NCI-H524 treated with DMSO at 0.1 percent for 48 hours (cell line): ENCODE results near the gene ZXDC.

Experiments
- DNase-seq: peaks from one replicate; lab custom pipeline; 2025; lab: John Stamatoyannopoulos, UW

Gene ZXDC

DNA sequence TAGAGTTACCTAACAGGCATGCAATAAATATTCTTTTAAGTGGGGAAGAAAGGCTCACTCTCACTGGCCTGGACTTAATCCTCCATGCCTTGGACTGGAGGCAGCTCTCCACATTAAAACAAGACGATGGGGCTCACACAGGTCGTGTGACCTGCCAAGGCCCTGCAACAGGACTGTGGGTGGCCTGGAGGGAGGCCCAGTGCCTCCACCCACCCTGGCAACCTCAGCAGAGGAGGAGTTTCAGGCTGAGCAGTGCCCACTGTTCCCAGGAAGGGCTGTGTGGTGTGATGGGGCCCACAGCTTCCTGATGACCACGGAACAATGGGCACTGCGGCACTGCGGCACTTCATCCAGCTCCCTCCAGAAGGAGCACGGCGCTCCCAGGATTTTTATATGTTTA, 36.3 kb upstream of the ZXDC start:
- DNase-seq = no peak

DNA sequence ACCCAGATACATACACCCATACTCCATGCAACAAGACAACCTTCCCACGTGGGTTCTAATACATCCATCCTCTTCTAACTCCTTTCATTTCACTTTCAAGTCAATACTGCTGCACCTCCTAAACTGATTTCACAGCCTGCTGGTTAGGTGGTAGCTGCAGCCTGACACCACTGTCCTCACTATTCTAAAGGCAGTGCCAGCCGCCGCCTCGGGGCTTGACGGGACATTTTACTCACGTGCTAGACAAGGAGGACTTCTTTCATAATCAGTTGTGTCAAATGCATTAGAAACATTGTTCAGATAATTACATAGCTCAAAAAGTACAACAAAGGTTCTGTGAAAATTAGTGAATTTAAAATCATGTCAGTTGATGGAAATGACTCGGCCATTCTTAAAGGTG, 35.6 kb upstream of the ZXDC start:
- no peak for DNase-seq

DNA sequence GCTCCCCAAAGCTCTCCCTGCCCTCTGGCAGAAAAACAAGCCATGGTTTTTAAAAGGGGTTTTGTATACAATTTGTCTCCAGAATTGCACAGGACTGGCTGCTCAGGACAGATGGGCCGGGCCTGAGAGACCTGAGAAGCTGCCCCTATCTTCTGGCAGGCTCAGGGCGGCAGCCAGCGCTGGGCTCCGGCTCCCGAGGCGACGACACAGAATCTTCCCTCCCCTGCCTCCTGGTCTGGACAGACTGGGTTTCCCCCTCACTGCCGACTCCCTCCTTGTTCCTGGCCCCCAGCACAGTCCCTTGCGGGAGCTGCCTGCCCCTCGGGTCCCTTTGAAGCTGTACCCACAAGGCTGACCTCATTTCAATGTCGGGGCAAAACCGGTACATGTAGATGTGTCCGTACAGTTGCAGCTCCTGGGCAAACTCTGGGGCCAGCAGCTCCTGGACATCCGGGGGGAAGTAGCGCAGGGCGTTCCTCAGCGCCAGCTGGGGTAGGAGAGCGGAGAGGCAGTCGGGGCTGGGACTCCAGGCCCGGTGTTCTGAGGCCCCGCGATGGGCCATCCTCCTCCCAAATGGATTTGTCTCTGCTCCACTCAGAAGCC, 34.7 kb upstream of the ZXDC start:
- no peak for DNase-seq

DNA sequence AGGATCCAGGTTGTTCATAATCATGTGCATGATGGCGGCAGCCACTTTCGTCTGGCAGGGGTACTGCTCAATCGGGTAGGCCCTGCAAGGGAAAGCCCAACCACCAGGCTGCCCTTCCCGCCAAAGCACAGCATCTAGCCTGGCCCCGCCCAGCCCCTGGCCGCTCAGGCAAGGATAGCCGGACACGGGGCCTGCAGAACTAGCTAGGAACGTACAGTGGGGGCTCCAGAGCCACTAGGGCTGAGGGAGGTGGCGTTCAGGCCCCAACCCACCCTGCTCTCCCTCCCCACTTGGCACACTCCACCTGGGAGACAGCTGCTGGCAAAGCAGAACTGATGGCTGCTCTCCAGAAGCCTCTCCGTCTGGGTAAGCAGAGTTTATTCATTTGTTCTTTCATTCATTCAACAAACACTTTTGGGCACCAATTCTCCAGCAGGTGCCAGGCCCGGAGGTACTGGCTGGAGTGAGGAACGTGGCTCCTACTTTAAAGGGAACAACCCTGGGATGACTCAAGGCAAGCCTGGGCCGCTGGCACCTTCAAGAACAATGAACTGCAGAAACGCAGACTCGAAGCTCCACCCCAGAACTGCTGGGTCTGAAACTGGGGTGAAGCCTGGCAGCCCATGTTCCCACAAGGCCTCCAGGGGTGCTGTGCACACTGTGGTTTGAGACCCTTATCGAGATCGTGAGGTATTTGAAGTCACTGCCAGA, 34.1 kb upstream of the ZXDC start:
- DNase-seq = no peak

DNA sequence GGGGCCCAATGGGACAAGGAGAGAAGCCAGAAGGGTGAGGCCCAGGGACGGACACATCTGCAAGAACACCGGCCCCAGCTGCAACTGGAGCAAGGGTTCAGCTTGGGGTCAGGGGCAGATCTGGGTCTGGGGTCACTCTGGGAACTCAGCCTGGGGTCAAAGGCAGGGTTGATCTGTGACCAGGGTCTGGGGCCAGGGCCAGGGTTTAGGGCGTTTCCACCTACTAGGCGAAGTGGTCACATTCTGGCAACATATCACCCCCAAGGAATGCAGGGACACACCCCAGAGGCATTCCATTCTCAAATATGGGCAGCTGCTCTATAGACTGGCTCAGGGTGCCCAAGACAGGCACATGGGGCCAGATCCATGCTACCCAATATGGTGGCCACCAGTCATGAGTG, 32.9 kb upstream of the ZXDC start:
- DNase-seq = no peak

DNA sequence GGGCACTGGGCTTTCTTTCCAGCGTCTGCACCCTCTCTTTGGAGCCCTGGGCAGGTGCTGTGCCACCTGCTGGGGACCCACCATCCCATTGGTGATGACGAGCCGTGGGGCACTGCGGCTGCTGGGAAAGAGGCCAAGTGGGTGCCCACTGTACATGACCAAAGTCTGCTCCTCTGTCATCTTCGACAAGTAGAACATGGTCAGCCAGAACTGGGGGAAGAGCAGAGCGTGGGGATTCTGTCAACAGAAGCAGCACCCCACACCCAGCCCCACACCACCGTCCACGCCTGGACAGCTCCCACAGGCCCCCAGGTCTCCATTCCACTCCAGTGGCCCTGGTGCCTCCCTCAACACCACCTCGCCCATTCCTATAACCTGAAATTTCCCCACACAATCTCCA, 32.2 kb upstream of the ZXDC start:
- DNase-seq = no peak

DNA sequence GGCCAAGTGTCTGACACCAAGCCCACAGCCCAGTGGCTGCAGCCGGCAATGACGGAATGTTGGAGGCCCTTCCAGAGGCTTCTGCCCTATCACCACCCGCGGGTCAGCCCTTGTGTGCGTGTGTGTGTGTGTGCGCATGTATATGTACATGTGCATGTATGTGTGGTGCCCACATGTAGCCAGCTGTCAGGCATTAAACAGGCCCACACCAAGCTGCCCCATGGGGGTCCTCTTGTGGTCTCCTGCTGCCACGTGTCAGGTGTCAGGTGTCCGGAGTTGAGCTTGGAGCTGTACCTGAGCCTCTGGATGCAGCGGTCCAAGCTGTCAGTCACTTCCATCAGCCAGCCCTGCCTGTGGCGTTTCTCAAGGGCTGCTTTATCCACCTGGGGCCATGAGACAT, 28.0 kb upstream of the ZXDC start:
- no peak for DNase-seq

DNA sequence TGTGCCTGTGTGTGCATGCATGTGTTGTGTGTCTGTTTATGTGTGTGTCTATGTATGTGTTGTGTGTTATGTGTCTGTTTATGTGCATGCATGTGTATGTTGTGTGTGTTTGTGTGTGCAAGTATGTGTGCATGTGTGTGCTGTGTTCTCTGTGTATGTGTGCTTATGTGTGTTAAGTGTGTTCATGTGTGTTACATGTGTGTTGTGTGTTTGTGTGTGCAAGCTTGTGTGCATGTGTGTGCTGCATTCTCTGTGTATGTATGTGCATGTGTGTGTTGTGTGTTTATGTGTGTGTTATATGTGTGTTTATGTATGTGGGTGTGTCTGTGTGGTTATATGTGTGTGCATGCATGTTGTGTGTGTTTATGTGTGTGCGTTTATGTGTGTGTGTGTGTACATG, 27.0 kb upstream of the ZXDC start:
- DNase-seq = no peak

DNA sequence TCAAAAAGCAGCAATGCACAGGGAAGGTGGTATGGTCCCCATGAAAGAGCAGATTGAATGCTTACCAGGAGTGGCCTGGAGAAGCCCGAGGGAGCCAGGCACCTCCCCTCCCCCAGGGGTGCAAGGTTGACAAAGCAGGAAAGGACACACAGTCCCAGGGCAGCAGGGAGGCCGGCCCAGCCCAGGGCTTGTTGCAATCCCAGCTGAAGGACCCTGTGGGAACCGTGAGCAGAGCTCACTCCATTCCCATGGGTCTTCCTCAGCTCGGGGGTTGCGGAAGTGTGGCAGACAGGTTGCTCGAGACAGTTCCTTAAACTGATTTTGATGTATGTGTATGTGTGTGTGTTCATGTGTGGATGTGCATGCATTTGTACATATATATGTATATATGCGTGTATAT, 26.0 kb upstream of the ZXDC start:
- no peak for DNase-seq

DNA sequence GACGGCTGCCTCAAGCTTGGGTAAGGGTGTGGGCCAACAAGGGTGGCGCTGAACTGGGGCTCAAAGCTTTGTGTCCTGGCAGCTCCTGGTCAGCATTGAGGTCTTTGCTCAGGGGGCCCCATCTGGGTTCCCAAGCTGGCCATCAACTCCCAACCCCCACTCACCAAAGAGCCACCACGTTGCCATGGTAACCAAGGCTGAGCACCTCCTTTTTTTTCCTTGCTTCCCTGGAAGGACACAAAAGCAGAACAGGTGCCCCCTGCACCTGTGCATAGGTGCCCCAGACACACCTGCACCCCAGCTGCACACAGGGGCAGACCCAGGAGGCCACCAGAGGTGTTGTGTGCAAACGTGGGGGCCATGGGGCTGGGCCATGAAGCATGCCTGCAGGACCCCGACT, 25.4 kb upstream of the ZXDC start:
- no peak for DNase-seq

DNA sequence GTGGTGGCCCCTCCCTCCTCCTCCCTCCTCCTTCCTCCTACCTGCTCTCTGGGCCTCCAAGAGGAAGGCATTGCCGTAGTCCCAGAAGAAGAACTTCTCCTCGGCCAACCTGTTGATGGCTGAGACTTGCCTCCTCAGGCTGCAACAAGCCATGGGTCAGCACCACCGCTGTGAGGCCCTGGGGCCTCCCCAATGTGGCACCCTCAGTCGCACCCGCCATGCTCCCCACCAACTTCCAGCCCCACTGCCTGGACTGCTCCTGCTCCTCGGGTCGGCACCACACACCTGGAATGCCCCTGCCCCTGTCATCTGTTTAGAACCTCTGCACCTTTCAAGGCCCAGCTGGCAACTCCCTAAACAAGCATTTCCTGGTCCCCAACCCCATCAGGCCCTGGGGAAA, 24.3 kb upstream of the ZXDC start:
- DNase-seq = no peak

DNA sequence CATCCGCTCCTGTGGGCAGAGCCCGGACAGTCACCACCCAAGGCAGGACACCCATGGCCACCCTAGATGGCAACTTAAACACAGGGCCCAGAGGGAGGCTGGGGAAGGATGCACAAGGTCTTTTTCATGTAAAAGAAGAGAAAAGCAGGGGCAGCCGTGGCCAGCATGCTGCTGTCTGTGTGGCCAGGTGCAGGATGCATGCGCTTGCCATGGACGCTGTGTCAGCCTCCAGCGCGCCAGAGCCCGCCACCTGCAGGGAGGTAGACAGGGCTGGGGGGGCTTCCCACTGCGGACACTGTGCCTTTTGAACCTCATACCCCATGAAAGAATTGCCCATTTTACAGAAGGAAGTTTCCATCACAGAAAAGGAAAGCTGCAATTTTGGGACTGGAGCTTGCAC, 23.7 kb upstream of the ZXDC start:
- no peak for DNase-seq

DNA sequence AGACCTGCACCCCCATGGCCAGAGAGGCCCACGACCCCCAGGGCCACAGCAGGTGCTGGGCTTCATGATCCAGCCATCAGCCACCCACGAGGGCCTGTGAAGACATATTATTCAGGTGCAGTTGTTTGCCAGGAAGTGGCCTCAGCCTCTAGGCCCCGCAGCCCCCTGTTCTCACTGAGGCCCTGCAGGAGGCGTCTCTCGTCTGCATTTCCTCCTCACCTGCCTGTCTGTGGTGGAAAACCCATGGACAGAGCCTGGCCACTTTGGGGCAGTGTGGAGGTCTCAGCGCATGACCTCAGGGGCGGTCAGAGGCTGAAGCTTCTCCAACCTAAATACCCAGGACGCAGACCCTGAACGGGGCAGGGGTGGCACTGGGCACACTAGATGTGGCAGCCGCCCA, 23.2 kb upstream of the ZXDC start:
- no peak for DNase-seq

DNA sequence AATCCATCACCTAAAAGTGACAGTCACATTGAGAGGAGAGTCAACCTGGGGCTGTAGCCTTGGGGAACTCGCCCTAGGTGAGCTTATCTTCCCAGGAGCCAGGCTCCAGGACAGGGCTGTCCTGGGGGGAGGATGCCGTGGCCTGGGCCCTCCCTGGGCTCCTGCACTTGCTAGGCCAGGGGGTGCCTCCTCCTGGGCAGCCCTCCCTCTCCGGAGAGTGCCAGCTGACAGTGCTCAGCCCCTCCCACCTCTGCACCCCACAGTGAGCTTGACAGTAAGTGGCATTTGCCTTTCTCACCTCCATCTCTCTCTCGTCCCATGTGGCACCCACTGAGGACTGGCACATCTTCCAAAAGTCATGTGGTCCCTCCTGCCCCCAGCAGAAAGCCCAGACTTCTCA, 22.8 kb upstream of the ZXDC start:
- DNase-seq = no peak

DNA sequence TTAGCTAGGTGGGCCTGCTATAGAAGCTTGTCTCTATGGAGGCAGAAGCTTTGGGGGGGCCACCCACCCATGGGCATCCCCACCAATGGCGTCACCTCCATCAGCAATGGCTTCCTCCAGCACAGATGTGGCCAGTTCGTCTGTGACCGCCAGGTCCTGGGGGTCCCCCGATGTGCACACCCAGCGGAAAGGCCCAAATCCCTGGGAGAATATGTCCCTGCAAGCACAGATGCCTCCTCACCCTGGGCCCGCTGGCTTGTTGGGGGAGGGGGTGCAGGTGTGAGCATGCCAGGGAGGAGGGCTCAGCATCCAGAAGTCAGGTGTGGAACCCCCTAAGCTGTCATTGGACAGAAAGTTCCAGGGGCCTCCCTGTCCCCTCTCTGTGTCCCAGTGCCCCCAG, 22.3 kb upstream of the ZXDC start:
- no peak for DNase-seq

DNA sequence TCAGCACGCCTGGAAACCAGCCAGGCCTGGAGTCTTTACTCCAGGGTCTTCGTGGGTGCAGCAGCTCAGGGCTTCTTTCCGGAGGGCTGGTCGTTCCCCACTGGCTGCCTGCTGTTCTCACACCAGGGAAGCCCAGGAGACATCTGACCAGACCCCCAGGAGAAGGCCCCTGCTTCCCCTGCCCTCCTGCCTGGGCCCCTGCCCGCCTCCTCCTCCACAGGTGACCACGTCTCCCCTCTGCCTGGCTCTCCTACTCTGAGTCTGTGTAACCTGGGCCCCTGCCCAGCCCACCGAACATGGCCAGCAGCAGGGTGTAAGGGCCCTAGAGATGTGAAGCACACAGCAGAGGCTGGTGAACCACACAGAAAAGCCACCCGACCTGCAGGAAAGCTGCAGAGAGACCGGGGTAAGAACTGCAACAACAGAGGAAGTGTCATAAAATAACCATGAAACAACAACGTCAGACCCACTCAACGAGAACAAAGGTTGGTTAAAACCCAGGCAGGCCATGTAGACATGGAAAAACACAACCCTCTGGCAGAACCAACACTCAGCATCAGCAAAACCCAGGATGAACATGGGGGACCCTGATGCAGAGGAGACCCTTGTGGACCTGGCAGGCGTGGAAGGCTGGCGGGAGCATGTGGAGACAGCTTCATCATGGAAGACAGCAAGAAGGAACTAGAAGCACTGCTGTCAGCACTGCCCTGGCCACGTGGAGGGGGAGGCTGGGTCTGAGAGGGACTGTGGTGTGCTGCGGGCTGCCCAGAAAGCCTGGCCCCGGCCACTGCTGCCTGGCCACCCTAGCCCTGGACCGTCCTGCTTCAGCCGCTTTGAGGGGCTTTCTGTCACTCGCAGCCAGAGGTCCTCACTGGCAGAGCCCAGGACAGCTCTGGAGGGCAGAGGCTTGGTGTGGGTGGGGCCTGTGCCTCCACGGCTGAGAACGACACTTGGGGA, 21.5 kb upstream of the ZXDC start:
- DNase-seq = no peak

DNA sequence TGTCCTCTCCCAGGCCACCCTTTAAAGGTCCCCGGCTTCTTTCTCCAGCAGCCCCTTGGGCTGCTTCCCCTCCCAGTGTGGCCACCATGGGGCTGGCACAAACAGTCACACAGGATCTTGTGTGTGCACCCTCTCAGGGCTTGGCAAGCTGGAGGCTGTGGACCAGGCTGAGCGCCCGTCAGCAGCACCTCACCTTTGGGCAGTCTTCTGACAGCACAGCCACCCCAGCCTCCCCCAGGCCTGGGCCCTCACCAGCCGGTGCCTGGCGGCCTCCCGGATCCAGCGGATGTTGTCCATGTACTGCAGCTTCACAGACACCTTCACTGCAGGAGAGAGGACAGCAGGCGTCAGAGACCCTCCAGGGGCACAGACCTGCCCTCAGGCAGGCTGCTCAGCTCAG, 20.1 kb upstream of the ZXDC start:
- no peak for DNase-seq

DNA sequence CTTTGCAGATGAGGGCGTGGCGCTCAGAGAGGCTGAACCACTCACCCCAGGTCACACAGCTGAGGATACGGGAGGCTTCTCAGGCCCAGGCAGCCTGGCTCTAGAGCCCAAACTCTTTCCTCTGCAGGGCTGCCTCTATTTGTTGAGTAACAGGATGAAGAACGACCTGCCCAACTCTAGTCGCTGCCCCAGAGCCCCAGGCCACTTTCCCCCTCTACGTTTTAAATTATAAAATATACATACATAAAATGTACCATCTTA, 19.2 kb upstream of the ZXDC start:
- DNase-seq = no peak

DNA sequence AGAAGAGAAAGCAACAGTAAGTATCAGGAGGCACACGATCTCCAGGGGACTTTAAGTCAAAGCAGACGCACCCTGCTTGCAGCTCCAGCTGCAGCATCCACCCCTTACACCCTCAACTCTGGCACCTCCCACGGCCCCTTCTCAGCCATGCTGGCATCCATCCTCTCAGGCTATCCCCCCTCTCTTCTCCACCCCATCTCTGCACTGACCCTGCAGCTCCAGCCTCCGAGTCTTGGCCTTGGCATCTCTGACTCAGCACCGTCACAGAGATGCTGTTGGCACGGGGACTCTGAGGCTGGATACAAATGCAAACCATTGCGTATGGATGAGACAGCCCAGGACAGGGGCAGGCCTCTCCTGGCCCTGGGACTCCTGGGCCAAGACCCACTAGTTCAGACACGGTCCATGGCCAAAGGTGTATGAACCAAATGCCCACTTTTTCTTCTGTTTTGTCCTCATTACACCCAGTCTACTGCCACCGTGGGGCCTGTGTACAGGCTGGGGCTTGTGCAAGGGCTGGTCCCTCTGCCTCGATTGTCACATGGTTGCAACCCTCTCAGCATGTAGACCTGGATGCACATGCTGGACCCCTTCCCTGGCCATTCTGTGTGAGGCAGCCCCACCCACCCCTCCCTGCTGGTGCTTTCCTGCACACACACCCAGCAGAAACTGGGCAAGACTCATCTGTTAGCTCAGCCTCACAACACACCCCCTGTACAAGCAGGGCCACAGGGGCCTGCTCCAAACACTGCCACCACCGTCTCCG, 18.7 kb upstream of the ZXDC start:
- no peak for DNase-seq

DNA sequence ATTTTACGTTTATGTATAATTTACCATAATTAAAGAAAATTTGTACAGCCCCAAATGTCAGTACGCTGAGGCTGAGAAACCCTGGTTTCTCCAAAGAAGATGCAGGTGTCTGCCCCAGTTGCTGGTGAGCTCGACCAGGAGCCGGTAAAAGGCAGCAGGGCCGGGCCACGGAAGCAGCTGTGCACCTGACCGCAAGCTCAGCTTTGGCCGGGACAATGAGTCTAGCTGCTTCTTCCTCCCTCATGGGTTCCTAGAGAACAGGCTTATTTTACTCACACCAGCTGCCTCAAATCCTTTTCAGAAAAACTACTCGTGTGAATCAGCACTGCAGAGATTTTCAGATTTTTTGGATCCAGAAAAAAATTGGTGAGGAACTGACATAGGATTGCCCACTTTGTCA, 18.0 kb upstream of the ZXDC start:
- DNase-seq = no peak

DNA sequence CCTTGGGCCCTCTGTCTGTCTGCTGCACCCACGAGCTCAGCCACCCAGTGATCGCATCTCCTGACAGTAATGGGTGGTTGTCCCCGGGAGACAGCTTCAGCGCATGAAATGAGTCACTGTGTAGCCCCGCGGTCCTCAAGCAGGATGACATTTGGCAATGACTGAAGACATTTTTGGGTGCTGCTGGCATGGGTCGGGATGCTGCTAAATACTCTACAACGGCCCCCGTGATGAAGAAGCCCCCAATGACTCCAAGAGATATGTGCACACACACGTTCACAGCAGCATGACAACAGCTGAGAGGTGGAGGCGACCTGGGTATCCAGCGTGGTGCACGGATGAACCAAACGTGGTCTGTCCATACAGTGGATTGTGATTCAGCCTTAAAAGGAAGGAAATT, 17.4 kb upstream of the ZXDC start:
- DNase-seq = no peak

DNA sequence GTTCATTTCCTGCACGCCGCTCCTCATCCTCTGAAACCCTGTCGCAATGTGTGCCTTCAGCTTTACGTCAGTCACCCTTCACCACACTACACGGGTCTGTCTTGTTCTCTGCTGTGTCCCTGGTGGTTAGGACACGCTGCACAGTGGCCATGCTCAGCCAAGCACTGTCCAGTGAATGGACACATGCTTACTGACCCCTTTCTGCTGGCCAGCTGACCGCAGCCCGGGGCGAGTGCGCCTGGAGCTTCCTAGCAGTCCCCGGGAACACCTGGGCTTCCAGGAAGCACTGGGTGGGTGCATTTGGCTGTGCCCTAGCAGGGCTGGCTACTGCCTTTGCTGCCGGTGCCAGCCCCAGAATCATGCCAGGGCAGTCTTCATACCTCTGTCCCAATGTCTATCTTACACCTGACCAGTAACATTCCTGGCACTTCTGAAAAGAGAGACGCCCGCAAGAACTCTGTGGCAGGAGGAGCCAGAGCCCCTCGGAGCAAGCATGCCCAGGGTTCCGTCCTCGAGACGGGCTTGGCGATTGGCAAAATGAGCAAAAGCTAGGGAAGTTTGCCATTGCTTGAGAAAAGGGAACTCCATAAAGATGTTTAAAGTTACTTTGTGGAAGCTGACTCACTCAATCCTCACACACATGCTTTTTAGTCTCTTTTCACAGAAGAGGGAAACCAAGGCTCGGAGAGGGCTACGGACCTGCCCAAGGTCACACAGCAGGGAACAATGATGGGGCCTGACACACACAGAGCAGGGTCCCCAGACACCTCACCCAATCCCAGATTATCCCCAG, 15.7 kb upstream of the ZXDC start:
- DNase-seq = no peak
